Large intestine (tissue), 3 donors: ENCODE measurements around the gene HOXA4. TPM values are rescaled to one million over a fixed set of nuclear protein-coding genes. Genes with fewer than 3 reads are reported as not detected.

Experiments
- DNase-seq, 2 donors: peaks; one replicate each; pipeline versions ENCODE4 v3.0.0 to v3.0.0-alpha.2; 2013
- H3K27ac ChIP-seq: one replicate; pipeline ENCODE4 v1.5.1; 2013; ENCODE audit warnings: low read length
- H3K27me3 ChIP-seq: 2 replicates; pipeline ENCODE4 v1.6.1; 2013; ENCODE audit warnings: low read length; ENCODE audit not compliant: control insufficient read depth, insufficient read depth
- H3K36me3 ChIP-seq: 2 replicates; pipeline ENCODE4 v1.6.1; 2013; ENCODE audit warnings: low read length; ENCODE audit not compliant: control insufficient read depth, insufficient read depth
- H3K4me1 ChIP-seq: one replicate; pipeline ENCODE4 v1.6.1; 2013; ENCODE audit warnings: low read length; ENCODE audit not compliant: control insufficient read depth, insufficient read depth
- H3K4me3 ChIP-seq: one replicate; pipeline ENCODE4 v1.5.1; 2013; ENCODE audit warnings: low read length
- H3K9me3 ChIP-seq: one replicate; pipeline ENCODE4 v1.6.1; 2013; ENCODE audit warnings: mild to moderate bottlenecking, low read depth, low read length, moderate library complexity; ENCODE audit not compliant: control insufficient read depth
- WGBS: methylation state at CpG from one replicate; pipeline ENCODE4 v1.1.5; 2013; ENCODE audit warnings: low lambda C conversion rate; ENCODE audit not compliant: insufficient coverage; 5-methylcytosine and 5-hydroxymethylcytosine counted together
- polyA plus RNA-seq: library from polyadenylated mRNA; unstranded; fragments of 120-200 nt; gene quantifications from one replicate; pipeline ENCODE4 v1.2.1, GENCODE V29; 2013

HOXA4 gene
- polyA plus RNA-seq, 1 donor = 19.7 TPM

- Histone ChIP-seq H3K27ac (peak overlapping the region; percentile 38), H3K4me3 (peak overlapping the region; percentile 43), H3K9me3 (peaks cover 49% of the 10 kb centered on the region), H3K36me3 (no peaks in the 10 kb centered on the region), H3K27me3 (peaks cover 94% of the 10 kb centered on the region), H3K4me1 (peaks cover 3% of the 10 kb centered on the region)
- no CpG with 5 or more reads among the region's 46 CpGs for WGBS
- DNase-seq = no peak
These were observed 39.3 kb upstream of the HOXA4 start for GRCh38 chr7:27169658-27170425.

- no peak for DNase-seq
- Histone ChIP-seq H3K27ac (peak overlapping the region; percentile 49), H3K9me3 (peaks cover 52% of the 10 kb centered on the region), H3K4me3 (peak overlapping the region; percentile 43), H3K27me3 (peaks cover 95% of the 10 kb centered on the region), H3K36me3 (no peaks in the 10 kb centered on the region), H3K4me1 (peaks cover 3% of the 10 kb centered on the region)
- WGBS = 42% methylated on average over 3 of the region's 25 CpGs
These were observed 37.8 kb upstream of the HOXA4 start for GRCh38 chr7:27168265-27168947.

GRCh38 chr7:27167916-27168264, 37.3 kb upstream of the HOXA4 start:
- no CpG with 5 or more reads among the region's 4 CpGs for WGBS
- H3K4me1 ChIP-seq = peaks cover under 1% of the 10 kb centered on the region
- H3K27me3 ChIP-seq = peaks cover 95% of the 10 kb centered on the region
- peak overlapping the region; percentile 43 for H3K4me3 ChIP-seq
- peak overlapping the region; percentile 49 for H3K27ac ChIP-seq
- no peaks in the 10 kb centered on the region for H3K36me3 ChIP-seq
- H3K9me3 ChIP-seq = peaks cover 48% of the 10 kb centered on the region
- DNase-seq = no peak

GRCh38 chr7:27166531-27167505, 36.3 kb upstream of the HOXA4 start:
- Histone ChIP-seq H3K27ac (peak overlapping the region; percentile 14), H3K4me1 (no peaks in the 10 kb centered on the region), H3K9me3 (peaks cover 46% of the 10 kb centered on the region), H3K36me3 (no peaks in the 10 kb centered on the region), H3K27me3 (peaks cover 93% of the 10 kb centered on the region), H3K4me3 (peak overlapping the region; percentile 43)
- no CpG with 5 or more reads among the region's 50 CpGs for WGBS
- DNase-seq = no peak

GRCh38 chr7:27165996-27166530, 35.5 kb upstream of the HOXA4 start:
- H3K4me1 ChIP-seq = peaks cover 3% of the 10 kb centered on the region
- peaks cover 91% of the 10 kb centered on the region for H3K27me3 ChIP-seq
- H3K9me3 ChIP-seq = peaks cover 46% of the 10 kb centered on the region
- no CpG with 5 or more reads among the region's 46 CpGs for WGBS
- H3K27ac ChIP-seq = peak overlapping the region; percentile 14
- DNase-seq = no peak
- H3K4me3 ChIP-seq = peak overlapping the region; percentile 43
- no peaks in the 10 kb centered on the region for H3K36me3 ChIP-seq

GRCh38 chr7:27165089-27165995, 34.8 kb upstream of the HOXA4 start, which contains the start of gene HOXA9:
Gene HOXA9 (minus strand): TSS chr7:27165537. CDS start chr7:27165457, 80 bp downstream.
- peaks cover 49% of the 10 kb centered on the region for H3K9me3 ChIP-seq
- 12% methylated on average over 4 of the region's 82 CpGs for WGBS
- H3K4me3 ChIP-seq = peak within 1 kb of the TSS; percentile 43
- H3K27me3 ChIP-seq = peaks cover 96% of the 10 kb centered on the region
- H3K36me3 ChIP-seq = no peaks in the 10 kb centered on the region
- peaks cover 5% of the 10 kb centered on the region for H3K4me1 ChIP-seq
- no peak for DNase-seq
- H3K27ac ChIP-seq = peak within 1 kb of the TSS; percentile 14

GRCh38 chr7:27164367-27165088, 34.0 kb upstream of the HOXA4 start:
- H3K36me3 ChIP-seq = no peaks in the 10 kb centered on the region
- H3K27ac ChIP-seq = peak overlapping the region; percentile 8
- peaks cover 9% of the 10 kb centered on the region for H3K4me1 ChIP-seq
- peak overlapping the region; percentile 43 for H3K4me3 ChIP-seq
- DNase-seq = no peak
- no CpG with 5 or more reads among the region's 47 CpGs for WGBS
- peaks cover 96% of the 10 kb centered on the region for H3K27me3 ChIP-seq
- peaks cover 46% of the 10 kb centered on the region for H3K9me3 ChIP-seq

GRCh38 chr7:27164045-27164366, 33.4 kb upstream of the HOXA4 start:
- peak overlapping the region; percentile 43 for H3K4me3 ChIP-seq
- no peaks in the 10 kb centered on the region for H3K36me3 ChIP-seq
- peaks cover 42% of the 10 kb centered on the region for H3K9me3 ChIP-seq
- WGBS = 18% methylated on average over 2 of the region's 12 CpGs
- H3K4me1 ChIP-seq = peaks cover 9% of the 10 kb centered on the region
- H3K27ac ChIP-seq = no peak overlapping the region
- DNase-seq = no peak
- peaks cover 96% of the 10 kb centered on the region for H3K27me3 ChIP-seq
